HG03280 (cell line): ENCODE measurements around the gene SLC27A1.
"Not testable (repeated sequence)": the region's sequence is repeated elsewhere in the genome, so short reads cannot be mapped to it uniquely, and the experiment has no call there.

Experiments
- ATAC-seq: cut with Tn5 transposase; IDR thresholded peaks from one replicate; pipeline ENCODE4 v1.9.1; 2021; ENCODE audit warnings: mild to moderate bottlenecking, moderate library complexity; ENCODE audit not compliant: unreplicated experiment

SLC27A1 gene

GRCh38 chr19:17510220-17510993, 40.1 kb downstream of the SLC27A1 start:
- ATAC-seq = no peak

GRCh38 chr19:17511724-17512573, 41.6 kb downstream of the SLC27A1 start:
- ATAC-seq = peak; percentile 64

- no peak for ATAC-seq
Observed at GRCh38 chr19:17512574-17512939, 42.2 kb downstream of the SLC27A1 start.

- no peak for ATAC-seq
Observed at GRCh38 chr19:17515408-17516149, 45.3 kb downstream of the SLC27A1 start.

- no peak for ATAC-seq
Observed at GRCh38 chr19:17517898-17518297, 47.6 kb downstream of the SLC27A1 start.

- ATAC-seq = not testable (repeated sequence)
Observed at GRCh38 chr19:17518654-17519053, 48.3 kb downstream of the SLC27A1 start.

GRCh38 chr19:17519967-17520366, 49.6 kb downstream of the SLC27A1 start:
- ATAC-seq = no peak

GRCh38 chr19:17520865-17521264, 50.5 kb downstream of the SLC27A1 start:
- ATAC-seq = no peak

GRCh38 chr19:17522988-17523872, 52.9 kb downstream of the SLC27A1 start:
- peak; percentile 78 for ATAC-seq

GRCh38 chr19:17524651-17525050, 54.3 kb downstream of the SLC27A1 start:
- no peak for ATAC-seq

GRCh38 chr19:17525141-17525540, 54.8 kb downstream of the SLC27A1 start:
- ATAC-seq = no peak

GRCh38 chr19:17526922-17527321, 56.6 kb downstream of the SLC27A1 start:
- no peak for ATAC-seq

- ATAC-seq = no peak
Observed at GRCh38 chr19:17527326-17527725, 57.0 kb downstream of the SLC27A1 start.

GRCh38 chr19:17528610-17529009, 58.3 kb downstream of the SLC27A1 start:
- no peak for ATAC-seq

GRCh38 chr19:17529239-17530158, 59.2 kb downstream of the SLC27A1 start:
- ATAC-seq = no peak

GRCh38 chr19:17530586-17530985, 60.3 kb downstream of the SLC27A1 start:
- no peak for ATAC-seq

- no peak for ATAC-seq
Observed at GRCh38 chr19:17532116-17532515, 61.8 kb downstream of the SLC27A1 start.

GRCh38 chr19:17532557-17532956, 62.2 kb downstream of the SLC27A1 start:
- no peak for ATAC-seq

- no peak for ATAC-seq
Observed at GRCh38 chr19:17534767-17535166, 64.4 kb downstream of the SLC27A1 start.
